NCI-H345 treated with DMSO at 0.1 percent for 48 hours (cell line): ENCODE measurements around the gene SARDH.
"Not testable (repeated sequence)": the region's sequence is repeated elsewhere in the genome, so short reads cannot be mapped to it uniquely, and the experiment has no call there.

Source experiments
- DNase-seq: peaks from one replicate; lab custom pipeline; 2025; ENCODE audit not compliant: unreplicated experiment; lab: John Stamatoyannopoulos, UW

SARDH gene

GRCh38 chr9:133635533-133636531 is 102.3 kb downstream of the SARDH start, which contains the start of gene DBH:
Gene DBH, plus strand, starts transcription at chr9:133636363. Its CDS starts 9 bp downstream, at chr9:133636372.
- no peak for DNase-seq

GRCh38 chr9:133635098-133635497 is 103.1 kb downstream of the SARDH start:
- DNase-seq: no peak

GRCh38 chr9:133634081-133634691 is 104.0 kb downstream of the SARDH start:
- peak; percentile 69 for DNase-seq

GRCh38 chr9:133633681-133634080 is 104.5 kb downstream of the SARDH start:
- peak; percentile 69 for DNase-seq

- DNase-seq: peak; percentile 56
Measured at GRCh38 chr9:133632806-133633680, 105.1 kb downstream of the SARDH start.

GRCh38 chr9:133631111-133631510 is 107.0 kb downstream of the SARDH start:
- DNase-seq: no peak

- DNase-seq: no peak
Measured at GRCh38 chr9:133629221-133630110, 108.7 kb downstream of the SARDH start.

GRCh38 chr9:133628766-133629165 is 109.4 kb downstream of the SARDH start:
- DNase-seq: no peak

GRCh38 chr9:133627341-133627740 is 110.8 kb downstream of the SARDH start:
- DNase-seq: no peak

GRCh38 chr9:133626008-133626407 is 112.1 kb downstream of the SARDH start:
- DNase-seq: not testable (repeated sequence)

GRCh38 chr9:133622555-133622954 is 115.6 kb downstream of the SARDH start:
- DNase-seq: no peak

- DNase-seq: peak; percentile 46
Measured at GRCh38 chr9:133621725-133622267, 116.4 kb downstream of the SARDH start.

GRCh38 chr9:133619791-133620190 is 118.4 kb downstream of the SARDH start:
- no peak for DNase-seq

- DNase-seq: no peak
Measured at GRCh38 chr9:133618726-133619125, 119.4 kb downstream of the SARDH start.

GRCh38 chr9:133616643-133617405 is 121.3 kb downstream of the SARDH start:
- no peak for DNase-seq

GRCh38 chr9:133615606-133616188 is 122.5 kb downstream of the SARDH start:
- no peak for DNase-seq

- no peak for DNase-seq
Measured at GRCh38 chr9:133615186-133615585, 123.0 kb downstream of the SARDH start.

- DNase-seq: no peak
Measured at GRCh38 chr9:133614678-133615077, 123.5 kb downstream of the SARDH start.

GRCh38 chr9:133614056-133614455 is 124.1 kb downstream of the SARDH start:
- DNase-seq: no peak
